Right lobe of liver (tissue), 6 donors: ENCODE results near the gene DUS4L. TPM values are rescaled to one million over a fixed set of nuclear protein-coding genes. Genes with fewer than 3 reads are reported as not detected.
A peak's percentile ranks its signal among the peaks of the same experiment; 100 is the strongest.

Experiments used
- ATAC-seq, 4 donors: fragments of 200-7000 bp; cut with Tn5 transposase; one replicate each; pipeline ENCODE4 v1.9.1; 2020; ENCODE audit warnings: mild to moderate bottlenecking in 4 of 4, moderate library complexity in 4 of 4
- DNase-seq, 3 donors: peaks; one replicate each; pipeline ENCODE4 v3.0.0-alpha.2; 2020
- H3K27ac ChIP-seq, 3 donors: fragments of 200-600 bp; one replicate each; pipeline ENCODE4 v1.8.0; 2022
- H3K27me3 ChIP-seq, 2 donors: fragments of 200-600 bp; one replicate each; pipeline ENCODE4 v1.8.0; 2022
- H3K36me3 ChIP-seq, 4 donors: fragments of 200-600 bp; sonication (generic) in 1 of 4; one replicate each; pipeline versions ENCODE4 v1.5.1 to v1.8.0; 2017 to 2022; ENCODE audit warnings: control low read depth in 1 of 4
- H3K4me1 ChIP-seq, 4 donors: fragments of 200-600 bp; sonication (generic) in 1 of 4; one replicate each; pipeline versions ENCODE4 v1.5.1 to v1.8.0; 2017 to 2022; ENCODE audit warnings: control low read depth in 1 of 4
- H3K4me3 ChIP-seq, 3 donors: fragments of 200-600 bp; one replicate each; pipeline ENCODE4 v1.8.0; 2022
- H3K9me3 ChIP-seq, 4 donors: fragments of 200-600 bp; sonication (generic) in 1 of 4; one replicate each; pipeline versions ENCODE4 v1.5.1 to v1.8.0; 2017 to 2022; ENCODE audit warnings: control low read depth in 1 of 4
- POLR2A ChIP-seq: fragments of 450-650 bp; IDR thresholded peaks from one replicate; pipeline ENCODE4 v1.6.1; 2017; ENCODE audit warnings: antibody characterized with exemption, mild to moderate bottlenecking
- WGBS: methylation state at CpG from one replicate; pipeline ENCODE4 v1.1.6; 2018; ENCODE audit warnings: low coverage, low lambda C conversion rate; ENCODE audit not compliant: insufficient coverage; ENCODE audit errors: missing lambda C conversion rate; 5-methylcytosine and 5-hydroxymethylcytosine counted together
- intact Hi-C, 2 donors: fragments of 100-400 bp; cut with DNase I; formaldehyde crosslinking; loops; one replicate each; pipeline versions ENCODE4 v1.11.2 to v1.14.1; 2022
- total RNA-seq, 6 experiments: library from RNA; depleted of rRNA in 2 of 6; stranded (reverse); fragments of >200 nt in 2 of 6; fragmentation: NEBNext Ultra II Directional in 3 of 6; extraction: Animal tissue kit (Norgen Biotek cat#: 25700) in 3 of 6; gene quantifications; one replicate each; pipeline versions ENCODE4 v1.1.0 to v1.2.4, GENCODE V29; 2016 to 2023
- TF ChIP-seq, protein P1 (sequence below), 4 donors: fragments of 200-600 bp in 3 of 4; fragments of 450-650 bp in 1 of 4; IDR thresholded peaks; one replicate each; pipeline versions ENCODE4 v1.5.1 to v1.8.0; 2016 to 2022; ENCODE audit warnings: antibody characterized with exemption in 4 of 4, mild to moderate bottlenecking in 2 of 4
- donor health status: DM: no; HTN: yes; CAD: no.
- donor health status: DM: no; HTN: no; CAD: no.
- donor health status: DM: no; HTN: no; CAD: no.
- donor health status: DM: no; HTN: yes; CAD: no.
- donor health status: DM: no; HTN: yes; CAD: no.

DUS4L gene
- total RNA-seq, 6 experiments from 2014 or later: 2.3 to 6.1 (median 3.4) TPM

GRCh38 chr7:107592361-107593024 is 28.7 kb downstream of the DUS4L start:
- no peaks in the 10 kb centered on the region for H3K4me1 ChIP-seq
- peaks cover 0 to 17% (median 0%) of the 10 kb centered on the region in 4 donors for H3K36me3 ChIP-seq
- TF ChIP-seq, protein P1, sequence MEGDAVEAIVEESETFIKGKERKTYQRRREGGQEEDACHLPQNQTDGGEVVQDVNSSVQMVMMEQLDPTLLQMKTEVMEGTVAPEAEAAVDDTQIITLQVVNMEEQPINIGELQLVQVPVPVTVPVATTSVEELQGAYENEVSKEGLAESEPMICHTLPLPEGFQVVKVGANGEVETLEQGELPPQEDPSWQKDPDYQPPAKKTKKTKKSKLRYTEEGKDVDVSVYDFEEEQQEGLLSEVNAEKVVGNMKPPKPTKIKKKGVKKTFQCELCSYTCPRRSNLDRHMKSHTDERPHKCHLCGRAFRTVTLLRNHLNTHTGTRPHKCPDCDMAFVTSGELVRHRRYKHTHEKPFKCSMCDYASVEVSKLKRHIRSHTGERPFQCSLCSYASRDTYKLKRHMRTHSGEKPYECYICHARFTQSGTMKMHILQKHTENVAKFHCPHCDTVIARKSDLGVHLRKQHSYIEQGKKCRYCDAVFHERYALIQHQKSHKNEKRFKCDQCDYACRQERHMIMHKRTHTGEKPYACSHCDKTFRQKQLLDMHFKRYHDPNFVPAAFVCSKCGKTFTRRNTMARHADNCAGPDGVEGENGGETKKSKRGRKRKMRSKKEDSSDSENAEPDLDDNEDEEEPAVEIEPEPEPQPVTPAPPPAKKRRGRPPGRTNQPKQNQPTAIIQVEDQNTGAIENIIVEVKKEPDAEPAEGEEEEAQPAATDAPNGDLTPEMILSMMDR (IDR thresholded peaks at IDR 0.05): no peak
- no peak for TF ChIP-seq POLR2A
- 95% methylated on average over 5 of the region's 5 CpGs for WGBS
- no peak overlapping the region for H3K27ac ChIP-seq
- DNase-seq: no peak
- H3K27me3 ChIP-seq: no peaks in the 10 kb centered on the region
- H3K9me3 ChIP-seq: no peaks in the 10 kb centered on the region
- H3K4me3 ChIP-seq: no peak overlapping the region
- intact Hi-C loops: no loop called here
- no peak for ATAC-seq

DNA sequence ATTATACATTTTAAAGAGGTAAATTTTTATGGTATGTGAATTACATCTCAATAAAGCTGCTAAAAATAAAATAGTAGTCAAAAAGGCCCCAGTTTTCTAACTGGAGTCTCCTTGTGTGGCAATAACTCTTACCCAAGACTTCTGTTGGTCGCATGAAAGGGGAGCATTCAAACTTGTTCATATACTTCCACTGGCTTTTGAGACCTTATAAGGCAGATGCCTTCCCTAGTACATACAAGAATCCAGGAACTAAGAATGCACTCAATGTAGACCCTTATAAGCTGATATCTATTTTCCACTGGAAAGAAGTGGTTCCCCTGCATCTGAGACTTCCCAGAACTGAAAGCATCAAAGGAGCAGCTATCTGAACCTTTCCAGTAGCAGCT is 29.2 kb downstream of the DUS4L start:
- Histone ChIP-seq H3K4me1 (no peaks in the 10 kb centered on the region), H3K4me3 (no peak overlapping the region), H3K27ac (no peak overlapping the region), H3K36me3 (peaks cover 0 to 17% (median 0%) of the 10 kb centered on the region in 4 donors), H3K9me3 (no peaks in the 10 kb centered on the region), H3K27me3 (no peaks in the 10 kb centered on the region)
- TF ChIP-seq, protein P1 (IDR thresholded peaks at IDR 0.05): no peak
- no peak for TF ChIP-seq POLR2A
- intact Hi-C loops: no loop called here
- ATAC-seq (no peak), DNase-seq (no peak)
- WGBS: 89% methylated on average over 1 of the region's 1 CpG

DNA sequence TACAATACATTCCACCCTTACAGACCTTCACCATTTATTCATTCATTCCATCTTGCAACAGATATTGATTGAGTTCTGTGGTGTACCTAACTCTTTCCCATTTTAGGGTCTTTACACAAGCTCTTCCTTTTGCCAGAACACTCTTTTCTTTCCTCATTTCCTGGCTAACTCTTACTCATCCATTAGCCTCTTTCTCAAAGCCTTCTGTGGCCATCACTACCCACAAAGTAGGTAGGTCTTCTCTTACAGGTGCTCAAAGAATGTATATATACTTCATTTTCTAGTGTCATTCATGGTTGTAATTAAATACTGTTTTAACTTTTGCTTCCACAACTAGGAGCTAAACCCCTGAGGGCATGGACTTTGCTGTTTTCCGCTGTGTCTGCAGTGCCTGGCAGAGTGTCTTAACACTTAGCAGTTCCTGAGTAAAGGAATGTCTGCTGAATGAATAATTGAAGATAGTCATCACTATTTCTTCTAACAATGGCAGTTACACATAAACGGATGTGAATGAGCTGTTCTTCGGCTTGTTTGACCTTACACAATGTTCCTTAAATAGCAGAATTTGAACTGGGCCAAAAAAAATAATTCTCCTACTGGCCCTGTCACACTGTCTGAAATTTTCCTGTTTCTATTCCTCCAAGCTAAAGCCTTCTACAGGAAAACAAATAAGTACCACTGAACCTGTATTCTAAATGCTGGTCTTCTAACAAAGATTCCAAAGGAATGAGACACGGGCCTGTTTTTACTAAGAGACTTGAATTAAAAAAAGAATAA is 31.4 kb downstream of the DUS4L start:
- no peaks in the 10 kb centered on the region for H3K27me3 ChIP-seq
- no peak for TF ChIP-seq POLR2A
- TF ChIP-seq, protein P1 (IDR thresholded peaks at IDR 0.05): no peak
- H3K9me3 ChIP-seq: no peaks in the 10 kb centered on the region
- H3K4me1 ChIP-seq: no peaks in the 10 kb centered on the region
- 63% methylated on average over 4 of the region's 4 CpGs for WGBS
- H3K36me3 ChIP-seq: peaks cover 0 to 21% (median 0%) of the 10 kb centered on the region in 4 donors
- H3K27ac ChIP-seq: peak overlapping the region in 1 of 3 donors; percentile 36
- peak; percentile 50 to 85 (median 66) for ATAC-seq
- DNase-seq: no peak
- intact Hi-C loops: no loop called here
- no peak overlapping the region for H3K4me3 ChIP-seq

DNA sequence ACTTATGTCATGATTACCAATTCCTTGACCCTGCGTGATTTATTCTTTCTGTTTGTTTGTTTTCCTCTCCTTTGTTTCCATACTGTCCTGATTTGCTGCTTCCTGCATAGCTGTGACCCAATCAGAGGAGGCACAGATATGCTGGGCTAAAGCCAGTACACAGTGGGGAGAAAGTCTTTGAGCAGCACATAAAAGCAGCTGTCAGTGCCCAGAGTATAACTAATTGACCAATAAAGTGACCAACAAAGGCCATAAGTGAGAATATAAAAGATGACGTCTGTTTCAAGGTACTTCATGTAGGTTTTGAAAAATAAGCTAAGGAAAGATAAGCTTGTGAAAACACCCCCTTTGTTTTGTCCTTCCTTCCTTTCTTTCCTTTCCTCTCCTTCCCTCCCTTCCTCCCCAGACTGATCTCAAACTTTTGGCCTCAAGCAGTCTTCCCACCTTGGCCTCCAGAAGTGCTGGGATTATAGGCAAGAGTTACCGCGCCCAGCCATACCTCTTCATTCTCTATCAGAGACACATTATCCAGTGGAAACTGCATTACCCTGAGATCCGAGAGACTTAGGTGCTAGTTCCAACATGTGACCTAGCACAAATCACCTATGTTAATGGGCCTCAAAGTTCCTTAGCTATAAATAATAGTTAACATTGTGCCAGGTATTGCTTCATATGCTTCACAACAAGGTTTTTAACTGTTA is 33.3 kb downstream of the DUS4L start:
- DNase-seq (no peak), ATAC-seq (peak; percentile 28 to 56 (median 38))
- no peak for TF ChIP-seq POLR2A
- TF ChIP-seq, protein P1 (IDR thresholded peaks at IDR 0.05): no peak
- Histone ChIP-seq H3K4me1 (no peaks in the 10 kb centered on the region), H3K36me3 (peaks cover 0 to 25% (median 1%) of the 10 kb centered on the region in 4 donors), H3K4me3 (no peak overlapping the region), H3K27me3 (no peaks in the 10 kb centered on the region), H3K9me3 (no peaks in the 10 kb centered on the region), H3K27ac (no peak overlapping the region)
- 70% methylated on average over 5 of the region's 5 CpGs for WGBS
- intact Hi-C loops: no loop called here
